NCI-H524 treated with DMSO at 0.1 percent for 48 hours (cell line): ENCODE measurements around the gene TSPEAR.
"Not testable (repeated sequence)": the region's sequence is repeated elsewhere in the genome, so short reads cannot be mapped to it uniquely, and the experiment has no call there.

ENCODE experiments used
- DNase-seq: peaks from one replicate; lab custom pipeline; 2025; lab: John Stamatoyannopoulos, UW

The TSPEAR gene

DNA sequence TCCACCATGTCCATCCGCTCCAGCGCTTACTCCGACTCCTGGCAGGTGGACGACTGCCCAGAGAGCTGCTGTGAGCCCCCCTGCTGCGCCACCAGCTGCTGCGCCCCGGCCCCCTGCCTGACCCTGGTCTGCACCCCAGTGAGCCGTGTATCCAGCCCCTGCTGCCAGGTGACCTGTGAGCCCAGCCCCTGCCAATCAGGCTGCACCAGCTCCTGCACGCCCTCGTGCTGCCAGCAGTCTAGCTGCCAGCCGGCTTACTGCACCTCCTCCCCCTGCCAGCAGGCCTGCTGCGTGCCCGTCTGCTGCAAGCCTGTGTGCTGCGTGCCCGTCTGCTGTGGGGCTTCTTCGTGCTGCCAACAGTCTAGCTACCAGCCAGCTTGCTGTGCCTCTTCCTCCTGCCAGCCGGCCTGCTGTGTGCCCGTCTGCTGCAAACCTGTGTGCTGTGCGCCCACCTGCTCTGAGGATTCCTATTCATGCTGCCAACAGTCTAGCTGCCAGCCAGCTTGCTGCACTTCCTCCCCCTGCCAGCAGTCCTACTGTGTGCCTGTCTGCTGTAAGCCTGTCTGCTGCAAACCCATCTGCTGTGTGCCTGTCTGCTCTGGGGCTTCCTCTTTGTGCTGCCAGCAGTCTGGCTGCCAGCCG is 84.1 kb downstream of the TSPEAR start:
- DNase-seq, result not testable (repeated sequence)

GRCh38 chr21:44626673-44627143 is 84.7 kb downstream of the TSPEAR start, which contains the start of gene KRTAP10-9:
KRTAP10-9 (plus strand) TSS chr21:44627093; CDS start chr21:44627172, 79 bp downstream.
- DNase-seq, result no peak

- DNase-seq, result no peak
Measured at GRCh38 chr21:44626262-44626661, 85.1 kb downstream of the TSPEAR start.

- no peak for DNase-seq
Measured at GRCh38 chr21:44625756-44626155, 85.6 kb downstream of the TSPEAR start.

DNA sequence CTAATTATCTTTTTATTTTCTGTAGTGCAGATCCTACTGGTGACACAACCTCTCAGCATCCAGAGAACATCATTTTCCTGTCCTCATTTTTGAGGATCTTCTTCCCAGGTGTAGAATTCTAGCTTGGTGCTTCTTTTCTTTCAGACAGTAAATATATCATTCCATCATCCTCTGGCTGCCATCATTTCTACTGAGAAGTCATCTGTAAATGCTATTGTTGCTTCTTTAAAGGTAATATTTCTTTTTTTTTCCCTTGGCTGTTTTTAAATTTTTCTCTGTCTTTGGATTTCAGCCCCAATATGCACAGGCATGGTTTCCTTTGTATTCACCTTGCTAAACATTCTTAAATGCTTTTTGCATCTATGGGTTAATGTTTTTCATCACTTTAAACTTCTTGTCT is 87.8 kb downstream of the TSPEAR start:
- no peak for DNase-seq

- DNase-seq, result no peak
Measured at GRCh38 chr21:44619886-44620285, 91.5 kb downstream of the TSPEAR start.

DNA sequence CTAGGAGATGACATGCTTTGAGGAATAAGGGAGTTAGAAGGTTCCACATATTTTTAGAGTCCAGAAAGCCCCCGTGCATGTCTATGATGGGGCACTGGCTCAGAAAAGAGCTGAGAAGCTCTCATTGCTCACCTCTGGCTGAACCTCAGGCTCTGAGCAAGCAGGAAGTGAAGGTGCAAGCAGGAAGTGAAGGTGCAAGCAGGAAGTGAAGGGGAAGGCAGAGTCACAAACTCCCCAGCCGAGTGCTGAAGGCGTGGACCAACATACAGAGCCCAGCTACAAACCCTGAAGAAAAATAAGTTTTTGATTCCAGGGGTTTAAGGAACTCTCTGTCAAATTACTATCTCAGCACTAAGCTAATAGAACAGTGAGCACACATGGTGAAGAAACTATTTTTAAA is 92.5 kb downstream of the TSPEAR start:
- DNase-seq, result no peak

DNA sequence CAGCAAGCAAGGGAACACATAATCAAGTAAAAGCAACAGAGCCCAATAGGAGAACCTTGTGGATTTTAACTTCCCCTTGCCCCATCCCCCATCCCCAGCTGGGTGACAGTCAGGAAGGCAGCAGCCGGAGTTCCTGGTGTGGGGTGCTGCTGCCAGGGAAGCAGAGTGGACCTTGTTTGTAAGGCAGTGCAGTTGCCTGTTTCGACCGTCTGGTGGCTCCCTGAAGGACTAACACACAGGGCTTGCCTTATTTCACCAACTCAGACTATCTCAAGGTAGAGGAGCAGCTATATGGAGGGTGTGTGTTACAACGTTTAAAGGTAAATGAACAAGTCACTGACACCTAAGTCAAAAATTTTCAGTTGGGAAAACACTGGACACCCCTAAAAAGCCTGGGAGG is 92.9 kb downstream of the TSPEAR start:
- no peak for DNase-seq

DNA sequence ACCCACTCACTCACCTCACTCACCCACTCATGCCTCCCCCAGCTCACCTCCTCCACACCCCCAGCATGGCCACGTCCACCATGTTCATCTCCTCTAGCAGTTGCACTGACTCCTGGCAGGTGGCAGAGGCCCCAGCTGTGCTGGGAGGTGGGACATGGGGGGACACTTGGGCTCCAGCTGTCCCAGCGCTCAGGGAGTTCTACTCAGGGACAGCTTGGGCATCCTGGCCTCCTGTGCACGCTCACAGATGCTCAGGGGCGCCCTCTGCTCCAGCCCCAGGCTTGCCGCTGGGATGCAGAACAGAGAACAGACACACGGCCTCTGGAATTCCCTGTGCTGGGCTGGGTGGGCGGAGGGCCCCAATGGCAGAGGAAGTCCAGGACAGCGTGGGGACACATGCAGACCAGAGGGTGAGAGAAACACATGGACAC is 94.3 kb downstream of the TSPEAR start:
- peak; percentile 51 for DNase-seq

- no peak for DNase-seq
Measured at GRCh38 chr21:44616591-44616926, 94.8 kb downstream of the TSPEAR start.

- DNase-seq, result peak; percentile 67
Measured at GRCh38 chr21:44615911-44616590, 95.3 kb downstream of the TSPEAR start.

DNA sequence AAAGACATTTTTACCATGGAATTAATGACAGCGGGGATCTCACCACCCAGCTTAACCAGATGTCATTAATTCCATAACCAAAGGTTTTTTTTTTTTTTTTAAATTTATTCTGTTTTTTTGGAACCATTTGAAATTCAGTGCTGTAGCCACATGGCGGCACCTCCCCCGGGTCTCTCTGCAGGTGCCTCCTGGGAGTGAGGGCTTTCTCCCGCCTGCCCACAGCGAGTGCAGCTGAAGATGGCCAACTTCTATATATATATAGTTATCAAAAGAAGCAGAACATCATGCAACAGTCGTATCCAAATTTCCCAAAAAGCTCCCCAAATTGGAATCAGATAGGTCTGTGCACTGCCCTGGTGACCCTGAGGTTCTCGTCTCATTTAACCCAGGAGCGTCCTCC is 95.9 kb downstream of the TSPEAR start:
- no peak for DNase-seq

DNA sequence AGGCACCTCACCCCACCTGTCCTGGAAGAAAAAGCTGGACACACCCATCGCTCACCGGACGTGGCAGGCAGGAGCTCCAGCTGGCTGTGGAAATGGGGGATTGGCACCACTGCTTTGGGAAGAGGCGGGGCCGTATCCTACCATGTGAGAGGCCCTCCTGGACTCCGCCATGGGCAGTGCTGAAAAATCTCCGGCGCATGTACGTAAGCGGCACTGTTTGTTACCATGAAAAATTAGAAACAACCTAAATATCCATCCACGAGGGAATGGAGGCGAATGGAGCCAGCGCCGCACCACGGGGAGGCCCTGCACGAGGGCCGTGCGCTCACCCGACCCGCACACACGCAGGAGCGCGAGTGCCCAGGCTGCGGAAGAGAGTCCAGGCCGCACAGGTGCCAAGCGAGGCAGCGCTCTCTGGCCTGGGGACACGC is 96.4 kb downstream of the TSPEAR start:
- DNase-seq, result no peak

DNA sequence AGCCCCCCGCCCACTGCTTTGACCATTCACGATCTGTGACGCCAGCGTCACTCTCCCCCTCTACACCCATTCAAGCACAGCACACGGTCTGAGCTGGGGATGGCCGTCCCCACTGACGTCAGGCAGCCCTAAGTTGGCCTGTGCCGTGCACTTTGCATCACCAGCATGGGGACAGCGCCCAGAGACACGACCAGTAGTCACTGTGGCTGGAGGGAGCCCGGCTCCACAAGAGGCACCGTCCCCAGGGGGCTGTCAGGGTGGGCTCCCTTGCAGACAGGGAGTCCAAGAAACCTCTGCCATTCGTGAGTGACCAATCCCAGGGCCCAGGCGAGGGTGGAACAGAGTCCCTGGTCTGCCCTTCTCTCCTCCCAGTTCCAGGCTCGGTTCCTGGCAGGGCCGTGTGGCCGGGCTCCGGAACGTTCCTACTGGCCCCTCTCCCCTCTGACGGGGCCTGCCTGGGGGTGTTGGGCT is 97.2 kb downstream of the TSPEAR start:
- DNase-seq, result no peak

GRCh38 chr21:44613386-44614155 is 97.8 kb downstream of the TSPEAR start:
- no peak for DNase-seq

DNA sequence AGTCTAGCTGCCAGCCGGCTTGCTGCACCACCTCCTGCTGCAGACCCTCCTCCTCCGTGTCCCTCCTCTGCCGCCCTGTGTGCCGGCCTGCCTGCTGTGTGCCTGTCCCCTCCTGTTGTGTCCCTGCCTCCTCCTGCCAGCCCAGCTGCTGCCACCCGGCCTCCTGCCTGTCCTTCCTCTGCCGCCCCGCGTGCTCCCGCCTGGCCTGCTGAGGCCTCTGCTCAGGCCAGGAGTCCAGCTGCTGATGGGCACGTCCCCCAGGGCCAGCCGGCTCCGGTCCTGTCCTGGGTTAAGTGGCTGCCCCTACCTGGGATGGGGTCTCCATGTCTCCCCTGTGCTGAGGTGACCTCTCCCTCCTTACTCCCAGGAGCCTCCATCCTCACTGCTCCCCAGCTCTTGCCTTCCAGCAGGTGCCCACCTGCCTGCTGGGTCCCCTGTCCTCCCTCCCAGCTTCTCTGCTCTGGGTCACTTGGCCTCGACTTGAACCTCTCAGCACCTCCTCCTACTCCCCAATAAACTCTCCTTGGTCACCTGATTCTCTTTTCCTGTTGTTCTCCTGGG is 98.6 kb downstream of the TSPEAR start:
- no peak for DNase-seq

- DNase-seq, result no peak
Measured at GRCh38 chr21:44612029-44612486, 99.3 kb downstream of the TSPEAR start, which contains the start of gene KRTAP10-8. KRTAP10-8 (plus strand) TSS chr21:44612079; CDS start chr21:44612101, 22 bp downstream.

GRCh38 chr21:44611551-44611950 is 99.8 kb downstream of the TSPEAR start:
- no peak for DNase-seq

DNA sequence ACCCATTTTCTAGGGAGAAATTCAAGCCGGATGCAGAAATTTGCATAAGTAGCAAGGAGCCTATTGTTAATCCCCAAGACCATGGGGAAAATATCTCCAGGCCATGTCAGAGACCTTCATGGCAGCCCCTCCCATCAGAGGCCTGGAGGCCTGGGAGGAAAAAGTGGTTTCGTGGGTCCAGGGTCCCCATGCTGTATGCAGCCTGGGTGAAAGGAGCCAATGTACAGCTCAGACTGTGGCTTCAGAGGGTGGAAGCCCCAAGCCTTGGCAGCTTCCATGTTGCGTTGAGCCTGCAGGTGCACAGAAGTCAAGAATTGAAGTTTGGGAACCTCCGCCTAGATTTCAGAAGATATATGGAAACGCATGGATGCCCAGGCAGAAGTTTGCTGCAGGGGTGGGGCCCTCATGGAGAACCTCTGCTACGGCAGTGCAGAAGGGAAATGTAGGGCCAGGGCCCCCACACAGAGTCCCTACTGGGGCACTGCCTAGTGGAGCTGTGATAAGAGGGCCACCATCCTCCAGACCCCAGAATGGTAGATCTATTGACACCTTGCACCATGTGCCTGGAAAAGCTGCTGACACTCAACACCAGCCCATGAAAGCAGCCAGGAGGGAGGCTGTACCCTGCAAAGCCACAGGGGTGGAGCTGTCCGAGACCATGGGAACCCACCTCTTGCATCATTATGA is 101.1 kb downstream of the TSPEAR start:
- not testable (repeated sequence) for DNase-seq

GRCh38 chr21:44609193-44609592 is 102.2 kb downstream of the TSPEAR start:
- DNase-seq, result no peak

DNA sequence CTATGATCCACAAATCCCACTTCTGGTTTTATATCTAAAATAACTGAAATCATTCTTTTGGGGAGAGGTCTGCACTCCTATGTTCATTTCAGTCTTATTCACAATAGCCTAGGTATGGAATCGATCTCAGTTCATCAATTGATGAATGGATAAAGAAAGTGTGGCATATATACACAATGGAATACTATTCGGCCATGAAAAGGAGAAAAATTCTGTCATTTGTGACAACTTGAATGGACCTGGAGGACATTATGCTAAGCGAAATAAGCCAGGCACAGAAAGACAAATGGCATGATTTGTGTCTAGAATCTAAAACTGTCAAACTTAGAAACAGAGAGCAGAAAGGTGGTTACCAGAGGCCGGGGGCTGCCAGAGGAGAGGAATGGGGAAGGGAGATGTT is 104.9 kb downstream of the TSPEAR start:
- no peak for DNase-seq

DNA sequence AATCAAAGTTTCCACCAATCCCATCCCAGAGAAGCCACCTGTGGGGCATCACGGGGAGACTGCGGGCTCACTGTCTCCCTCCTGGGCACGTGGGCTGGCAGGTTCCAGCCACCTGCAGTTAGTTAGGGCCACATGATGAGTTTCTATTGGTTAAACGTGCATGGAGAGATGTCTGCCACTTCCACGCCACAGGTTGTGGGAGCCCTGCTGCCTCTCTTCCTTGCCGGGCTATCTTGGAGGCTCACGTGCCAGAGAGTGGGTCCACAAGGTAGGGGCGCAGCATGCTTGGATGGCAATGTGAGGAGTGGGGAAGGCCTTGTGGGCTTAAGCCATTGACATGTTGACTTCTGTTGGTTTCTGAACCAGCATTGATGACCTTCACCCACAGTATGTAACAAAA is 107.5 kb downstream of the TSPEAR start:
- DNase-seq, result no peak
